ENCODE measurements around the gene HOXD11. TPM values are rescaled to one million over a fixed set of nuclear protein-coding genes. Genes with fewer than 3 reads are reported as not detected.

Gene HOXD11
- total and polyA plus RNA-seq, 2 donors (not counting 1 experiment from before 2014, with no cell fraction given), result not detected

DNA sequence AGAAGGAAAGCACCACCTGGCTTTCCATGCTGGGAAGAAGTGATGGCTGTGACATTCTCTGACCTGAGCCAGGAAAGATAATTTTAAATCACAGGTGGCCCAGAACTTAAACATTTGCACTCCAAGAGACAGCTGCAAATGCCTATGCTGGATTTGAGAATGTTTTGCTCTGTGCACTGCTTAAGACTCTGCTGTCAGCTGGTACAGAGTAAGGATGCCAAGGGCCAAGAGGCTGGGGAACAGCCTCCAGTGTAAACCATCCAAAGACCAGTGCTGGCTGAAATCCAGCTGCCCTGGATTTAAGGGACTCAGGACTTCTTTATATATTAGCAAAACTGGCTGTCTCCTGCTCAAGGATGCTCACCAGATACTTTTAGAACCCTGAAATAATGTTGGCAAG is 26.3 kb downstream of the HOXD11 start:
- TF ChIP-seq EZH2 (IDR thresholded peaks at IDR 0.05; ENCODE audit: borderline replicate concordance, insufficient read depth, low read depth, low read length, poor library complexity, severe bottlenecking), result no peak
- TF ChIP-seq, protein P1, sequence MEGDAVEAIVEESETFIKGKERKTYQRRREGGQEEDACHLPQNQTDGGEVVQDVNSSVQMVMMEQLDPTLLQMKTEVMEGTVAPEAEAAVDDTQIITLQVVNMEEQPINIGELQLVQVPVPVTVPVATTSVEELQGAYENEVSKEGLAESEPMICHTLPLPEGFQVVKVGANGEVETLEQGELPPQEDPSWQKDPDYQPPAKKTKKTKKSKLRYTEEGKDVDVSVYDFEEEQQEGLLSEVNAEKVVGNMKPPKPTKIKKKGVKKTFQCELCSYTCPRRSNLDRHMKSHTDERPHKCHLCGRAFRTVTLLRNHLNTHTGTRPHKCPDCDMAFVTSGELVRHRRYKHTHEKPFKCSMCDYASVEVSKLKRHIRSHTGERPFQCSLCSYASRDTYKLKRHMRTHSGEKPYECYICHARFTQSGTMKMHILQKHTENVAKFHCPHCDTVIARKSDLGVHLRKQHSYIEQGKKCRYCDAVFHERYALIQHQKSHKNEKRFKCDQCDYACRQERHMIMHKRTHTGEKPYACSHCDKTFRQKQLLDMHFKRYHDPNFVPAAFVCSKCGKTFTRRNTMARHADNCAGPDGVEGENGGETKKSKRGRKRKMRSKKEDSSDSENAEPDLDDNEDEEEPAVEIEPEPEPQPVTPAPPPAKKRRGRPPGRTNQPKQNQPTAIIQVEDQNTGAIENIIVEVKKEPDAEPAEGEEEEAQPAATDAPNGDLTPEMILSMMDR (IDR thresholded peaks at IDR 0.05), result no peak
- Histone ChIP-seq H3K36me3 (replicated peaks in 1 of 2; ENCODE audit: control extremely low read depth in 1 of 2, control insufficient read depth in 1 of 2, extremely low read depth in 1 of 2, insufficient read depth in 2 of 2, low read length in 1 of 2) (no peaks in the 10 kb centered on the region), H3K4me2 (replicated peaks; ENCODE audit: low read depth, low read length, poor library complexity, severe bottlenecking) (no peak overlapping the region), H3K27ac (ENCODE audit: low read length in 2 of 2) (no peak overlapping the region), H3K4me3 (ENCODE audit: control extremely low read depth in 1 of 5, extremely low read depth in 1 of 5, insufficient read depth in 1 of 5, low read depth in 2 of 5, low read length in 4 of 5) (no peak overlapping the region), H3K9ac (ENCODE audit: low read length) (no peak overlapping the region), H3K4me1 (ENCODE audit: control insufficient read depth in 2 of 2, insufficient read depth in 2 of 2, low read length in 2 of 2) (peaks cover 30 to 51% of the 10 kb centered on the region in 2 donors), H4K20me1 (ENCODE audit: control insufficient read depth, insufficient read depth, low read length, poor library complexity, severe bottlenecking) (no peaks in the 10 kb centered on the region), H3K27me3 (replicated peaks in 1 of 4; ENCODE audit: control extremely low read depth in 1 of 4, control insufficient read depth in 3 of 4, insufficient read depth in 4 of 4, low read length in 3 of 4) (peaks cover 0 to 84% (median 79%) of the 10 kb centered on the region in 4 experiments), H3K9me3 (ENCODE audit: control extremely low read depth in 1 of 3, control insufficient read depth in 2 of 3, insufficient read depth in 1 of 3, low read length in 2 of 3) (peaks cover 0 to 21% (median 0%) of the 10 kb centered on the region in 3 donors), H3K79me2 (ENCODE audit: control insufficient read depth, insufficient read depth, low read length) (no peaks in the 10 kb centered on the region), H2AFZ (ENCODE audit: insufficient read depth, low read depth, low read length, poor library complexity, severe bottlenecking) (no peak overlapping the region)
- H3K9me3 Mint-ChIP-seq (ENCODE audit: insufficient read depth), result no peaks in the 10 kb centered on the region
- intact Hi-C loops (cut with micrococcal nuclease), result loop anchor here (5.0 kb wide), 1 partner anchor 56 kb away; no protein-coding TSS in a partner anchor
- DNase-seq, result no peak
- peaks cover 30% of the 10 kb centered on the region for H3K4me1 Mint-ChIP-seq
- POLR2A ChIA-PET, result no interaction called here
- H3K27me3 Mint-ChIP-seq, result peaks cover 74% of the 10 kb centered on the region
- CTCF ChIA-PET, result interaction anchor here (0.7 to 3.3 kb wide), 4 partner anchors 13 to 421 kb away, joined by 5 to 15 read pairs (median 10); partner anchors contain the start of gene HOXD12
- peak overlapping the region; percentile 2 for H3K4me3 Mint-ChIP-seq
- H3K27ac Mint-ChIP-seq, result no peak overlapping the region
- no peak for ATAC-seq (ENCODE audit: low read depth)

DNA sequence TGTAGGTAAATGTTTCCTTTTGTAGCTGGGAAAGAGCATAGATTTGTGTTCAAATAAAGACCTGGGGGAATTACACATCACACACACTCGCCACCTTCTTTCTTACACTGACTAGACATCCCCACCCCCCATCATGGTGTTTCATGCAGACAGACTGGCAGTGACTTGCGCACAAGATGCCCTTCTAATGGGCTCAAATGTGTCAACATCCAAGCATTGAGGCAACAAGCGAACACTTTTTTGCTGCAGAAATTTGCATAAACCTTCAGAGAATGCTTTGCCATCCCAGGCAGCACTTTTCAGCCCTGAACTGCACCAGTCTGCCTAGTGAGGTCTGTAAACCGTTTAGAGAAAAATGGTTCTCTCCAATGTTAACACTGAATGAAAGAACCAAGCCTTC is 27.0 kb downstream of the HOXD11 start:
- TF ChIP-seq EZH2 (IDR thresholded peaks at IDR 0.05; ENCODE audit: borderline replicate concordance, insufficient read depth, low read depth, low read length, poor library complexity, severe bottlenecking), result no peak
- TF ChIP-seq, protein P1 (IDR thresholded peaks at IDR 0.05), result no peak
- CTCF ChIA-PET, result interaction anchor here (3.1 to 3.3 kb wide), 2 partner anchors 14 to 321 kb away, joined by 12 to 15 read pairs; no protein-coding TSS in a partner anchor

More for the DNA sequence above, 27.0 kb downstream of the HOXD11 start:
- ATAC-seq (ENCODE audit: low read depth) (no peak), DNase-seq (no peak)
- no peaks in the 10 kb centered on the region for H3K9me3 Mint-ChIP-seq (ENCODE audit: insufficient read depth)
- H3K27me3 Mint-ChIP-seq, result peaks cover 74% of the 10 kb centered on the region
- no peak overlapping the region for H3K9ac ChIP-seq (ENCODE audit: low read length)
- H2AFZ ChIP-seq (ENCODE audit: insufficient read depth, low read depth, low read length, poor library complexity, severe bottlenecking), result no peak overlapping the region
- no peak overlapping the region for H3K4me3 ChIP-seq (ENCODE audit: control extremely low read depth in 1 of 5, extremely low read depth in 1 of 5, insufficient read depth in 1 of 5, low read depth in 2 of 5, low read length in 4 of 5)
- H3K36me3 ChIP-seq (replicated peaks in 1 of 2; ENCODE audit: control extremely low read depth in 1 of 2, control insufficient read depth in 1 of 2, extremely low read depth in 1 of 2, insufficient read depth in 2 of 2, low read length in 1 of 2), result no peaks in the 10 kb centered on the region
- no peak overlapping the region for H3K4me2 ChIP-seq (replicated peaks; ENCODE audit: low read depth, low read length, poor library complexity, severe bottlenecking)
- no peak overlapping the region for H3K27ac Mint-ChIP-seq
- POLR2A ChIA-PET, result no interaction called here
- intact Hi-C loops (cut with micrococcal nuclease), result loop anchor here (5.0 kb wide), 1 partner anchor 57 kb away; no protein-coding TSS in a partner anchor
- no peak overlapping the region for H3K4me3 Mint-ChIP-seq
- WGBS (ENCODE audit: insufficient coverage), result 63% methylated on average over 2 of the region's 4 CpGs
- no peaks in the 10 kb centered on the region for H3K79me2 ChIP-seq (ENCODE audit: control insufficient read depth, insufficient read depth, low read length)
- no peak overlapping the region for H3K27ac ChIP-seq (ENCODE audit: low read length in 2 of 2)
- no peaks in the 10 kb centered on the region for H4K20me1 ChIP-seq (ENCODE audit: control insufficient read depth, insufficient read depth, low read length, poor library complexity, severe bottlenecking)
- peaks cover 0 to 84% (median 81%) of the 10 kb centered on the region in 4 experiments for H3K27me3 ChIP-seq (replicated peaks in 1 of 4; ENCODE audit: control extremely low read depth in 1 of 4, control insufficient read depth in 3 of 4, insufficient read depth in 4 of 4, low read length in 3 of 4)
- H3K4me1 ChIP-seq (ENCODE audit: control insufficient read depth in 2 of 2, insufficient read depth in 2 of 2, low read length in 2 of 2), result peaks cover 24 to 52% of the 10 kb centered on the region in 2 donors
- peaks cover 27% of the 10 kb centered on the region for H3K4me1 Mint-ChIP-seq
- peaks cover 0 to 21% (median under 1%) of the 10 kb centered on the region in 3 donors for H3K9me3 ChIP-seq (ENCODE audit: control extremely low read depth in 1 of 3, control insufficient read depth in 2 of 3, insufficient read depth in 1 of 3, low read length in 2 of 3)

Data from B cell (primary cell).